ENCODE results near the gene M1AP.

- TF ChIP-seq CTCF (IDR thresholded peaks at IDR 0.05) = no peak
- TF ChIP-seq ZFX (IDR thresholded peaks at IDR 0.05; ENCODE audit: borderline replicate concordance) = no peak
Observed at GRCh38 chr2:74524005-74524404, 124.1 kb downstream of the M1AP start.
